ENCODE measurements around the gene A4GALT. TPM values are rescaled to one million over a fixed set of nuclear protein-coding genes. Genes with fewer than 3 reads are reported as not detected.
A peak's percentile ranks its signal among the peaks of the same experiment; 100 is the strongest.
"Not testable (repeated sequence)": the region's sequence is repeated elsewhere in the genome, so short reads cannot be mapped to it uniquely, and the experiment has no call there.

A4GALT gene
- total RNA-seq, 2 donors from 2014 or later: 34.7 to 40.0 TPM

DNA sequence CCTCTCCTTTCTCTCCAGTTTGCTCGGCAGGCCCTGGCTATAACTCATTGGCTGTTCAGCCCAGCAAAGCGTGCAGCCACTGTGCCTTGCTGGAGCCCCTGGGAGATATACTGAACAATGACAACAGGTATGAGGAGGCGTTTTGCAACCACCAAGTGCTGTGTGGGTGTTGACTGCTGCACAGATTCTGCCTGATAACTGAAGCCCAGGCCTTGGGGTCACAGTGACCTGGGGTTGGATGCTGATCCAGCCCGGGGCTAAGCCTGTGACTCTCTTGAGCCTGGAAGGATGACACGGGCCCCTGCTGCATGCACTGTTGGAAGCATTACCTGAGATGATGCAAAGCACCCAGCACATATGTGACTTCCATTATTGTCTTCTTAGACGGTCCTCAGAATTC, 13.7 kb upstream of the A4GALT start:
- intact Hi-C loops (cut with DNase I): no loop called here
- no peak for DNase-seq (ENCODE audit: low spot score)
- no peaks in the 10 kb centered on the region for H3K4me1 ChIP-seq (replicated peaks)
- H3K27me3 ChIP-seq (replicated peaks; ENCODE audit: insufficient read depth): no peaks in the 10 kb centered on the region
- no peak overlapping the region for H3K27ac ChIP-seq
- H3K4me3 ChIP-seq: no peak overlapping the region
- H3K36me3 ChIP-seq: no peaks in the 10 kb centered on the region
- WGBS: 77% methylated on average over 6 of the region's 6 CpGs
- H3K9me3 ChIP-seq: no peaks in the 10 kb centered on the region
- TF ChIP-seq POLR2A (IDR thresholded peaks at IDR 0.05): no peak
- TF ChIP-seq, protein P1, sequence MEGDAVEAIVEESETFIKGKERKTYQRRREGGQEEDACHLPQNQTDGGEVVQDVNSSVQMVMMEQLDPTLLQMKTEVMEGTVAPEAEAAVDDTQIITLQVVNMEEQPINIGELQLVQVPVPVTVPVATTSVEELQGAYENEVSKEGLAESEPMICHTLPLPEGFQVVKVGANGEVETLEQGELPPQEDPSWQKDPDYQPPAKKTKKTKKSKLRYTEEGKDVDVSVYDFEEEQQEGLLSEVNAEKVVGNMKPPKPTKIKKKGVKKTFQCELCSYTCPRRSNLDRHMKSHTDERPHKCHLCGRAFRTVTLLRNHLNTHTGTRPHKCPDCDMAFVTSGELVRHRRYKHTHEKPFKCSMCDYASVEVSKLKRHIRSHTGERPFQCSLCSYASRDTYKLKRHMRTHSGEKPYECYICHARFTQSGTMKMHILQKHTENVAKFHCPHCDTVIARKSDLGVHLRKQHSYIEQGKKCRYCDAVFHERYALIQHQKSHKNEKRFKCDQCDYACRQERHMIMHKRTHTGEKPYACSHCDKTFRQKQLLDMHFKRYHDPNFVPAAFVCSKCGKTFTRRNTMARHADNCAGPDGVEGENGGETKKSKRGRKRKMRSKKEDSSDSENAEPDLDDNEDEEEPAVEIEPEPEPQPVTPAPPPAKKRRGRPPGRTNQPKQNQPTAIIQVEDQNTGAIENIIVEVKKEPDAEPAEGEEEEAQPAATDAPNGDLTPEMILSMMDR (IDR thresholded peaks at IDR 0.05): no peak
- no peak for TF ChIP-seq POLR2AphosphoS5 (IDR thresholded peaks at IDR 0.05)

- DNase-seq (ENCODE audit: low spot score); H3K36me3 ChIP-seq; H3K9me3 ChIP-seq; intact Hi-C loops (cut with DNase I); H3K27ac ChIP-seq; H3K4me1 ChIP-seq (replicated peaks); H3K27me3 ChIP-seq (replicated peaks; ENCODE audit: insufficient read depth); H3K4me3 ChIP-seq: not testable (repeated sequence)
- 96% methylated on average over 3 of the region's 3 CpGs for WGBS
Observed at GRCh38 chr22:42733394-42733793, 12.7 kb upstream of the A4GALT start.

- TF ChIP-seq POLR2A (IDR thresholded peaks at IDR 0.05) (no peak), POLR2AphosphoS5 (IDR thresholded peaks at IDR 0.05) (no peak)
- TF ChIP-seq, protein P1 (IDR thresholded peaks at IDR 0.05): no peak
- WGBS: 68% methylated on average over 6 of the region's 6 CpGs
- Histone ChIP-seq H3K36me3 (no peaks in the 10 kb centered on the region), H3K4me3 (no peak overlapping the region), H3K27ac (no peak overlapping the region), H3K9me3 (no peaks in the 10 kb centered on the region), H3K4me1 (replicated peaks) (no peaks in the 10 kb centered on the region), H3K27me3 (replicated peaks; ENCODE audit: insufficient read depth) (no peaks in the 10 kb centered on the region)
- intact Hi-C loops (cut with DNase I): no loop called here
- DNase-seq (ENCODE audit: low spot score): no peak
Observed at GRCh38 chr22:42732081-42732480, 11.4 kb upstream of the A4GALT start.

DNA sequence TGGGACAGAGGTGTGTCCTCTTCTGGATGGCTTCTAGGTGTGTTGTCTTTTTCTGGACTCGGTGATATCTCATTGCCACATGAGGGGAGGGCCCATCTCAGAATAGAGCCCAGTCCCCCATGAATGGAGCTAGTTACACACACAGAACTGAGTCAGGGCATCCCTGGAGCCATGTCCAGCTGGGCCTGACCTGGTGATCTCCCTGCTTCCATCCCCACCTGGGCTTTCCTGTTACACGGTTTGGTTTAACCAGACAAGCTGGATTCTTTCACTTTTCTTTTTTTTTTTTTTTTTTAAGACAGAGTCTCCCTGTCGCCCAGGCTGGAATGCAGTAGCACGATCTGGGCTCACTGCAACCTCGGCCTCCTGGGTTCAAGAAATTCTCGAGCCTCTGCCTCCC, 6.1 kb upstream of the A4GALT start:
- H3K36me3 ChIP-seq: no peaks in the 10 kb centered on the region
- peak overlapping the region; percentile 54 to 72 for H3K27ac ChIP-seq

DNA sequence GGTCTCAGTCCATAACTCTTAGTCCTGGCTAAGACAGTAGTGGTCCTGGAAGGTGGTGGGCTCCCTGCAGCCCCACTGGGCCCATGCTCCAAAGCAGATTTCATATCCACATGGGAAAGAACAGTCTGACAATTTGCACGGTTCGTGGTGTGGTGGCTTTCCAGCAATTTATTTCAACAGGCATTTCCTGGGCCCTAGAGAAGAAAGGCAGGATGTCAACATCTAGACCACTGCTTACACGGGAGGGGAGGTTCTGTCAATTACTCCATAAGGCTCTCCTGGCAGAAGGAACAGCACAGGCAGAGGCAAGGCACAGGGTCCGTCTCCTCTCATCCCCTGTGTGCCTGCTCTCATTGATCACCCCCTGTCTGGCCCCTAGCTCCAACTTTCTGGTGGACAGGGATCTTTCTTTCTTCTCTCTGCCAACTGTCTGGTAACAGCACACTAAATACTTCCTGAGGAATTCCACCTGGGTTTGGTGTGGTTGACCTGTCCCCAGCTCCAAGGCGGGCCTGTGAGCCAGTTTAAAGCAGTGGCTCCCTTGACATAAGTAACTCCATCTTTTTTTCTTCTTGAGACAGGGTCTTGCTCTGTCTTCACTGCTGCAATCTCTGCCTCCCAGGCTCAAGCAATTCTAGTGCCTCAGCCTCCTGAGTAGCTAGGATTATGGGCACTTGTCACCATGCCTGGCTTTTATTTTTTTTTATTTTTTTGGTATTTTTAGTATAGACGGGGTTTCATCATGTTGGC, 5.1 kb upstream of the A4GALT start:
- no peaks in the 10 kb centered on the region for H3K36me3 ChIP-seq
- no peak overlapping the region for H3K27ac ChIP-seq
- TF ChIP-seq, protein P1 (IDR thresholded peaks at IDR 0.05): no peak
- no peak for TF ChIP-seq POLR2AphosphoS5 (IDR thresholded peaks at IDR 0.05)
- TF ChIP-seq POLR2A (IDR thresholded peaks at IDR 0.05): no peak
- H3K4me3 ChIP-seq: no peak overlapping the region
- intact Hi-C loops (cut with DNase I): no loop called here
- WGBS: 80% methylated on average over 6 of the region's 6 CpGs
- H3K4me1 ChIP-seq (replicated peaks): no peaks in the 10 kb centered on the region
- no peak for DNase-seq (ENCODE audit: low spot score)
- H3K27me3 ChIP-seq (replicated peaks; ENCODE audit: insufficient read depth): no peaks in the 10 kb centered on the region
- H3K9me3 ChIP-seq: no peaks in the 10 kb centered on the region

More for the DNA sequence above, 6.1 kb upstream of the A4GALT start:
- Histone ChIP-seq H3K9me3 (no peaks in the 10 kb centered on the region), H3K4me1 (replicated peaks) (no peaks in the 10 kb centered on the region), H3K4me3 (no peak overlapping the region), H3K27me3 (replicated peaks; ENCODE audit: insufficient read depth) (no peaks in the 10 kb centered on the region)
- DNase-seq (ENCODE audit: low spot score): no peak
- intact Hi-C loops (cut with DNase I): no loop called here
- TF ChIP-seq POLR2AphosphoS5 (IDR thresholded peaks at IDR 0.05) (no peak), POLR2A (IDR thresholded peaks at IDR 0.05) (no peak)
- TF ChIP-seq, protein P1 (IDR thresholded peaks at IDR 0.05): no peak
- WGBS: 59% methylated on average over 6 of the region's 6 CpGs
